ENCODE measurements around the gene FUT8.
"Not testable (repeated sequence)": the region's sequence is repeated elsewhere in the genome, so short reads cannot be mapped to it uniquely, and the experiment has no call there.

The FUT8 gene

DNA sequence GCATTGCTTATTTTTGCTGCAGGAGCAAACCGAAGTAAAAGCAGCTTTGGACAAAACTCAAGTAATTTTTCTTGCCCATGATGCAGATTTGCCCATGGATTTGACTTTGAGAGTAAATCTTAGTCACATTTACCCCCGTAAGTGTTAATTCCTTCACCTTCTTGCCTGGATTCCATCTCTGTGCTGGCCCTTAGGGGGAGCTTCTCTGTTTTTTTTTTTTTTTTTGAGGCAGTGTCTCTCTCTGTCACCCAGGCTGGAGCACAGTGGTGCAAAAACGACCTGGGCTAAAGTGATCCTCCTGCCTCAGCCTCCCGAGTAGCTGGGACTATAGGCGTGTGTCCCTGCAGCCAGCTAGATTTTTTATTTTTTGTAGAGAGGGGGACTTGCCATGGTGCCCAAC is 210.2 kb downstream of the FUT8 start:
- DNase-seq (ENCODE audit: low read depth in 2 of 2) = no peak

DNA sequence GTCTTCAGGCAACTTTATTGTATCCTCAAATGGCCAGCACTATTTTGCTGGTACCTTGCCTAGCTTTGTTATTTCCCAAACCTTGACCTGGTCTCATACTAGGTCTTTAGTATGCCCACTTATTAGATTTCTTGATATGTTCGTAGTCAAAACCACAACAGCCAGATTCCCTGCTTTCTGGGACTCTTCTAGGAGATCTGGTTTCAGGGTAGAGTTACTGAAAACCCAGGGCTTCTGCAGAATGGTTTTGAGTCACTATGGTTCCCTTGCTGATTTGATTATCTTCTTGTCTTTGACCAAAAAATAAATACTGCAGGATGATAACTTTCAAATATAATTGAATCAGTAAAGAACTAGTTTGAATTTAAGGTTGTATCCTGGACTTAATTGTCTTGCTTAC is 211.2 kb downstream of the FUT8 start:
- no peak for DNase-seq (ENCODE audit: low read depth in 2 of 2)

DNA sequence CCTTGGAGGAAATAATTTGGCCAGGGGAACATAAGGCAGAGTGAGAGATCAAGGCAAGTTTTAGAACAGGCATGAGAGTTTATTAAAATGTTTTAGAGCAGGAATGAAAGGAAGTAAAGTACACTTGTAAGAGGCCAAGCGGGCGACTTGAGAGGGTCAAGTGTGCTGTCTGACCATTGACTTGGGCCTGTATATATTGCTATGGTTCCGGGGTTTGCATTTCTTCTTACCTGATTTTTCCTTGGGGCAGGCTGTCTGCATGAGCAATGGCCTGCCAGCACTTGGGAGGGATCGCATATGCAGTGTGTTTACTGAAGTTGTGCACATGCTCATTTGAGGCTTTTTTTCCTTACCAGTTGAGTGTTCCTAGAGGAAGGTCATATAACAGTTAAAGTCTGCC is 214.8 kb downstream of the FUT8 start:
- DNase-seq (ENCODE audit: low read depth in 2 of 2) = no peak

DNA sequence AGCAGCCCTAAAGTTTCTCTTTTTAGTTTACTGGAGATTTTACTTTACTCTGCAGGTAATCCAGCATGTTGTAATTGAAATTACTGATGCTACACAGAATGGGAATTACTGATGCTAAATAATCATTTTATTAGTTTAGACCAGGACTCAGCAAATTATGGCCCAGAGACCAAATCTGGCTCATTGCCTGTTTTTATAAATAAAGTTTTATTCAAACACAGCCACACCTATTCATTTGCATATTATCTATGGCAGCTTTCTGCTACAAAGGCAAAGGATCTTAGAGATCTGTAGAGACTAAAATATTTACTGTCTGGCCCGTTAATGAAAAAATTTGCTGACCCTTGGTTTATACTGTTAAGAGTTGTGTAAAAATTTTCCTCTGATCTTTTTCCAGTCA is 216.1 kb downstream of the FUT8 start:
- no peak for DNase-seq (ENCODE audit: low read depth in 2 of 2)

DNA sequence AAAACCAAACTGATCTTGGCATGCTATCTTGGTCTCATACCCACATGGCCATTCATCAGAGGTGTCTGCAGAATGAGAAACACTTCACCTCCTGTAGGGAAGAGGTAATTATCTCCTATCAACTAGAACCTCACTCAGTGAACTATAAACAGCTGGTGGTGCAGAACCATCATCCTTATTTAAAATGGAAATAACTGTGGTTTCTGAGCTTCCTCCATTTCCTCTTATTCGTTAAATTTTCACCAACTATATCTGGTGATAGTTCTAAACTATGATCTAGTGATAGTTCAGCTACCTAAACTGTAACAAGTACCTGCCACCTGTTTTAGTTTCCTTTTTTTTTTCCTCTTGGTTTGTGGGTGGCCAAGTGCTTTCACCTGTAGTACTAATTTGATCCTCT is 218.5 kb downstream of the FUT8 start:
- DNase-seq (ENCODE audit: low read depth in 2 of 2) = no peak

DNA sequence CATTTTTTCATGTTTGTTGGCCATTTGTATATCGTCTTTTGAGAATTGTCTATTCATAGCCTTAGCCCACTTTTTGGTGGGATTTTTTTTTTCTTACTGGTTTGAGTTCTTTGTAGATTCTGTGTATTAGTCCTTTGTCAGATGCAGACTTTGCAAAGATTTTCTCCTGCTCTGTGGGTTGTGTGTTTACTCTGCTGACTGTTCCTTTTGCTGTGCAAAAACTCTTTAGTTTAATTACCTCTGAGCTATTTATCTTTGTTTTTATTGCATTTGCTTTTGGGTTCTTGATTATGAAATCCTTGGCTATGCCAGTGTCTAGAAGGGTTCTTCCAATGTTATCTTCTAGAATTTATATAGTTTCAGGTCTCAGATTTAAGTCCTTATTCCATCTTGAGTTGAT is 220.0 kb downstream of the FUT8 start:
- no peak for DNase-seq (ENCODE audit: low read depth in 2 of 2)

DNA sequence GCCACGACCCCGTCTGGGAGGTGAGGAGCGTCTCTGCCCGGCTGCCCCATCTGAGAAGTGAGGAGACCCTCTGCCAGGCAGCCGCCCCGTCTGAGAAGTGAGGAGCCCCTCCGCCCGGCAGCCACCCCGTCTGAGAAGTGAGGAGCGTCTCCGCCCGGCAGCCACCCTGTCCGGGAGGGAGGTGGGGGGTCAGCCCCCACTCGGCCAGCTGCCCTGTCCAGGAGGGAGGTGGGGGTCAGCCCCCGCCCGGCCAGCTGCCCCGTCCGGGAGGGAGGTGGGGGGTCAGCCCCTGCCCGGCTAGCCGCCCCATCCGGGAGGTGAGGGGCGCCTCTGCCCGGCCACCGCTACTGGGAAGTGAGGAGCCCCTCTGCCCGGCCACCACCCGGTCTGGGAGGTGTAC is 221.1 kb downstream of the FUT8 start:
- not testable (repeated sequence) for DNase-seq (ENCODE audit: low read depth in 2 of 2)

DNA sequence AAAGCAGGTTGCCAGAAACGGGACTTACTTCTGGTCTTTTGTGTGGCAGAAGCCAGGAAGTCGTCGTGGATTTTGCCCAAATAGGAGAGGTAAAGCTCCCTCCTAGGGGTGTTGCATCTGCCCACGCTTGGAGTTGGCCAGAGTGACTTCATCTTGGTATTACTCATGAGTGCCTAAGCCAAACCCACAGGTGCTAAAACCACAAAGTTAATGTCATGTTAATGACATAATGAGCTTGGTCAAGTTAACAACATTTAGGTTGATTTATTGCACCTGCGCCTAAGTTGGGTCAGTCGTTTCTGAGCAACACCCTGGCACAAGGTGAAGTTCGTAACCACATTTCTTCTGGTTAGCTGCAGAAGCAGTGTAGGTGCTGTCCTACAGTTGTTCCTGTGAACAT is 225.2 kb downstream of the FUT8 start:
- DNase-seq (ENCODE audit: low read depth in 2 of 2) = no peak

DNA sequence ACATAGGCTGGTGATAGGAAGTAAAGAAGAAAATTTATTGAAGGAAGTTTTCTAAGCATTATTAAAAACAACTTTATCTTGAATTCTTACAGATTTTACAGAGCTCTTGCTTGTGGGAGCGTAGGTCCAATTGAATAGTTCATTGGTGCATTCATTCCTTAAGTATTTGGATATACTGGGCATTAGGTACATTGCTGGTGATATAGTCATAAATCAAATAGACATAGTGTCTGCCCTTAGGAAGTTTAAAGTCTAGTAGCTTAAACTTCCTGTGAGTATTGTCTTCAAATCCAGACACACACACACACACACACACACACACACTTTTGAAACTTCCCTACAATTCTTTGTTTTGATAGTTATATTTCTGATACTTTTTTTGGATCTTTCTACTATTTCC is 226.7 kb downstream of the FUT8 start:
- DNase-seq (ENCODE audit: low read depth in 2 of 2) = no peak

DNA sequence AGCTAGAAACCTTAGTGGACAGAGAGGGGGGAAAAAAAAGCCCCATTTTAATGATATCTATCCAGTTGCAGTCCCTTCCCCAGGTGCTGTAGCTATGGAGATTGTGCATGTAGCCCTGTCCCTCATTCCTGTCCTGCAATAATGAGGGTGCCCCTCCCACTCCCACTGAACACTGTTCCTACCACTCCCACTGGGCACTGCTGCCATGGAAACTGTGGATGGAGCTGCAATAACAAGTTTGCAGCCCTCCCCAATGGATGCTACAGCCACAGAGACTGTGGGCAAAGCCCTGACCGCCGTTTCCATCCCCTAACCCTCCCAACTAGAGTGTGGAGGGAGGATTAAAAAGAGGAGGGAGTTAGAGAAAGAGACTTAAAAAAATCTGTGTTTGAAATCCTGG is 238.3 kb downstream of the FUT8 start:
- DNase-seq (ENCODE audit: low read depth in 2 of 2) = no peak

DNA sequence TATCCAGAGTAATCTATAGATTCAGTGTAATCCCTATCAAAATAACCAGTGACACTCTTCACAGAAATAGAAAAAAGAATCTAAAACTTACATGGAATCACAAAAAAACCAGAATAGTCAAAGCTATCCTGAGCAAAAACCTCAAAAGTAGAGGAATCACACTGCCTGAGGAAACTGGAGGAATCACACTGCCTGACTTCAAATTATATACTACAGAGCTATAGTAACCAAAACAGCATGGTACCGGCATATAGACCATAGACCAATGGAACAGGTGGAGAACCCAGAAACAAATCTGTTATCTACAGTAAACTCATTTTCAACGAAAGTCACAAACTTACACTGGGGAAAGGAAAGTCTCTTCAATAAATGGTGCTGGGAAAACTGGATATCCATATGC is 244.0 kb downstream of the FUT8 start:
- DNase-seq (ENCODE audit: low read depth in 2 of 2) = no peak

DNA sequence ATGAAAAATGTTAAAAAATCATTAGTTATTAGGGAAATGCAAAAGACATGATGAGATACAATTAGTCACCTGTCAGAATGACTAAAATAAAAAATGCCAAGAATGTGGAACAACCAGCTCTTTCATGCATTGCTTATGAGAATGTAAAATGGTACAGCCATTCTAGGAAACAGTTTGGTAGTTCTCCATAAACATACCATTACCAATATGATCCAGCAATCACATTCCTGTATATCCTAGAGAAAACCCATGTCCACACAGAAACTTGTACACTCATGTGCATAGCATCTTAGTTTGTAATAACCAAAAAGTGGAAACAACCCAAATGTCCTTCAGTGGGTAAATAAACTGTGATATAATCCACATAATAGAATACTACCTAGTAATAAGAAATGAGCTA is 245.7 kb downstream of the FUT8 start:
- no peak for DNase-seq (ENCODE audit: low read depth in 2 of 2)

DNA sequence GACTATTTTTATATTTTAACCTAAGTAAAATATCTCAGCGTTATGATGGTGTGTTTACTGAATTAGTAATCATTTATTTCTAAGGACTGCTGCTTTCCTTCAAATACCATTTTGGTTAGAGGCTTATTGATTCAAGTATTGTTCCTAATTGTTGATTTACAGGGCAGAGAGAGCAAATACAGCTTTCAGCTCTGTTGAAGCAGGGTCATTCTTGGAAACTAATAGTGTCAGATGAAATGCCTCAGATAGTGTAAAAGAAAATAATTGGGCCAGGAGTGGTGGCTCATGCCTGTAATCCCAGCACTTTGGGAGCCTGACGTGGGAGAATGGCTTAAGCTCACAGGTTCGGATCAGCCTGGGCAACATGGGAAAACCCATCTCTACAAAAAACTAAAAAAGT is 249.3 kb downstream of the FUT8 start:
- no peak for DNase-seq (ENCODE audit: low read depth in 2 of 2)

DNA sequence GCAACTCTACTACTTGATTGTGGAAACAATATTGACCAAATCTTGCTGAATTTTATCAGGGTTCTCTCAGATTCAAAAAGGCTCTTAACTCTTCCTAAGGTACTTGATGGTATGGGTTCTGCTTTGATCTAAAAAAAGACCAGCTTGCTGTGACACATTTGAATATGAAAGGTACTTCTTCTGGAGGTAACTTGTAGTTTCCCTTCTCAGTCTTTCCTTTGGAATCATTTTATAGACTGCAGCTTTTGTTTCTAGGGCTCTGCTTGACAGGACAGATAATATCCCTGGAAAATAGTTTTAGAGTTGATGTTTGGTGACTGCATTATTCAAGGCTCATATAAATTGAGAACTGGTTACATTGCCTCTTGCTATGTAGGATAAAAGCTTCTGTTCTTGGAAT is 251.9 kb downstream of the FUT8 start:
- DNase-seq (ENCODE audit: low read depth in 2 of 2) = no peak

DNA sequence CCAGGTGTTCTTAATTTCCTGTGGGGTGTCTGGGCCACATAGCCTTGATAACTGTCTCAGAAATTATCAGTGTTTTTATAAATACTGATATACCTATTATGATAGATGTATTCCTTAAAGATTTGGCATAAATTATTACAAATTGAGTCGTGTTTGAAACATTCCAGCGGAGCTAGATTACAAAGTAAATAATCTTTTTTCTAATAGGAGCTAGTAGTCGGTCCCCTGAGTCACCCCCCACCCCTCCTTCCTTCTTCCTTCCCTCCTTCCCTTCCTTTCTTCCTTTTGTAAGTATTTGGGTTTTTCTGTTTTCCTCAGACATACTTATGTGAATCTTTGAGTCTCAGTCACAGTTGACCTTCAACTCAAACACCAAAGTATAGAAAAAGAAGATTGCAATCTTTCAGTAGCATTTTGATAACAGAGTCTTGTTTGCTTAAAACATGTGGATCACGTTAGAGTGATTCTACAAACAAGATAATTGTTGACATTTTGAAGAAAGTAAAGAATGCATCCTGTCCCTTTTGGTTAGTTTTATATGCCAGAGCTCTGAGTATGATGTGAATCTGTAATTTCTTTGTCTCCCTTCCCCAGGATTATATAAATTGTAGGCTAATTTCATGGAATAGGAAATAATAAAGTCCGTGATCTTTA is 264.0 kb downstream of the FUT8 start:
- no peak for DNase-seq (ENCODE audit: low read depth in 2 of 2)

DNA sequence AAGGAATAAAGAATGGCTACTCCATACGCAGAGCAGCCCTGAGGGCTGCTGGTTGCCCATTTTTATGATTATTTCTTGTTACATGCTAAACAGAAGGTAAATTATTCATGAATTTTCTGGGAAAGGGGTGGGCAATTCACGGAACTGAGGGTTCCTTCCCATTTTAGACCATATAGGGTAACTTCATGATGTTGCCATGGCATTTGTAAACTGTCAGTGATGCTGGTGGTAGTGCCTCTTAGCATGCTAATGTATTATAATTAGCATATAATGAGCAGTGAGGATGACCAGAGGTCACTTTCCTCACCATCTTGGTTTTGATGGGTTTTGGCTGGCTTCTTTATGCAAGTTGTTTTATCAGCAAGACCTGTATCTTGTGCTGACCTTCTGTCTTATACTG is 273.0 kb downstream of the FUT8 start:
- DNase-seq (ENCODE audit: low read depth in 2 of 2) = no peak

DNA sequence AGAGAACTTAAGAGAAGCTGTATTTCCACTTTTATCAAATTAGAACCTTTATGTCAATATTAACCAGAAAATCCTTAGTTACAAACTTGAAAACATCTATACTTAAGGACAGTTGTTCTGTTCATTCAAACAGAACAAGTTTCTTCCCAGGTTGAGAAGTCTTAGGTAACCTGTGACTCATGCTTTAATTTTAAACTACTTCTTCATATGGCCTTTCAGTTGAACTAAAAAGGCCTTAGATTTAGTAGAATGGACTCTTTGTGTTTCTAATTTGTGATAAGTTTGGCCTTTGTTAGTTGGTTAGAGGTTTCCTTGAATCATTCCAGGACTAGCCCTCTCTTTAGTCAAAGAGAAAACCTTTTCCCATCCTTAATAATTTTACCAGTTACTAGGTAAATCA is 274.2 kb downstream of the FUT8 start:
- DNase-seq (ENCODE audit: low read depth in 2 of 2) = no peak

DNA sequence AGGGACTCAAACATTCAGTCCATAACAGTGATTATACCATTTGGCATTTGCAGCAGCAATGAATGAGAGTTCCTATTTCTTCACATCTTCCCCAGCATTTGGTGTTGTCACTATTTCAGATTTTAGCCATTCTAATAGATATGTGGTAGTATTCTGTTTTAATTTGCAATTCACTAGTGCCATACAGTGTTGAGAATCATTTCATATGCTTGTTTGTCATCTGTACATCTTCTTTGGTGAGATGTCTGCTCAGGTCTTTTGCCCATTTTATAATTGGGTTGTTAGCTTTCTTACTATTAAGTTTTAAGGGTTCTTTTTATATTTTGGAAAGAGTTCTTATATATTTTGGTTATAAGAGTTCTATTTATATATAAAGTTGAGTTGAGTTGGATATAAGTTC is 276.5 kb downstream of the FUT8 start:
- no peak for DNase-seq (ENCODE audit: low read depth in 2 of 2)

DNA sequence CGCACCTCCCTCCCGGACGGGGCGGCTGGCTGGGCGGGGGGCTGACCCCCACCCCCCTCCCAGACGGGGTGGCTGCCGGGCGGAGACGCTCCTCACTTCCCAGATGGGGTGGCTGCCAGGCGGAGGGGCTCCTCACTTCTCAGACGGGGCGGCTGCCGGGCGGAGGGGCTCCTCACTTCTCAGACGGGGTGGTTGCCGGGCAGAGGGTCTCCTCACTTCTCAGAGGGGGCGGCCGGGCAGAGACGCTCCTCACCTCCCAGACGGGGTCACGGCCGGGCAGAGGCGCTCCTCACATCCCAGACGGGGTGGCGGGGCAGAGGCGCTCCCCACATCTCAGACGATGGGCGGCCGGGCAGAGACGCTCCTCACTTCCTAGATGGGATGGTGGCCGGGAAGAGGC is 280.0 kb downstream of the FUT8 start:
- DNase-seq (ENCODE audit: low read depth in 2 of 2) = not testable (repeated sequence)

DNA sequence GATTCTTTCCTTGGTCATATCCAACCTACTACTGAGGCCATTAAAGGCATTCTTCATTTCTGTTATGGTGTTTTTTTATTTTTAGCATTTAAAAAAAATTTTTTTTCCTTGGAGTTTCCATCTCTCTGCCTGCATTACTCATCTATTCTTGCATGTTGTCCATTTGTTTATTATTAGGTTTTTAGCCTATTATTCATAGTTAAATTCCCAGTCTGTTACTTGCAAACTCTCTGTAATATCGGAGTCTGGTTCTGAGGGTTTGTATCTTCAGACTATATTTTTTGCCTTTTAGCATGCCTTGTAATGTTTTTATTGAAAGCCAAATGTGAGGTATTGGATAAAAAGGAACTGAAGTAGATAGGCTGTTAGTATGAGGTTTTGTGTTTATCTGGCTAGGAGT is 284.3 kb downstream of the FUT8 start:
- DNase-seq (ENCODE audit: low read depth in 2 of 2) = no peak

DNA sequence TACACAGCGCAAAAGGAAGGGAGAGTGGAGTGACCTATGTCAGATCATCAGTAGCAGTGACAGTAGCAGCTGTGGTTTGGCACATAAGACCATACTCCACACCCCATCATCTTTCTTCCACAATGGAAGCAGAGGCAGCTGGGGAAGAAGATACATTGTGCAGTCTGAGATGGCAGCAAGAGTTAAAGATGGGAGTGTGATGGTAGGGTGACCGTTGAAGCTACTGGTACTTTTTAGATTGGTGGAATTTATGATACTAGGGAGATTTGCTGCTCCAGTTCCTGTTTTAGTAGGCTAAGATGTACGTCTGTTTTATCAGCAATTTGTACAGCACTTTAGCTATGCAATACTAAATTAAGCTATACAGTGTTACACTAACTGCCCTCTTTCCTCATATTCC is 291.0 kb downstream of the FUT8 start:
- DNase-seq (ENCODE audit: low read depth in 2 of 2) = no peak

DNA sequence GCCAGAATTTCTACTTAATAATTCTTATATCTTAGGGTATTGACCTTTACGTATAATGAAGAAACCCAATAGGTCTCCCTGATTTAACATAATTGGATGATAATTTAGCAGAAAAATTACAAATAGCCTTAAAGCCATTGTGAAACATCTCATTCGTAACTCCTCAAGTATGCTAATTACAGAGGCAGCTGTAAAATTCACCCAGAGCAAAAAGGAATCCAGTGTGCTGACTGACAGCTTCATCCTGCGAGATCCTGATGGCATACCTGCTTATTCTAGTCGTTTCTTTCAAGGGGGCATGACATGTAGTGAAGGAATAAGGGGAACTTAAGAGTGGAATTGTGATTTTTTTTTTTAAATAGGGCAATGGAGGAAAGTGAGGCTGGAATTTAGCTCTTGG is 291.5 kb downstream of the FUT8 start:
- no peak for DNase-seq (ENCODE audit: low read depth in 2 of 2)

DNA sequence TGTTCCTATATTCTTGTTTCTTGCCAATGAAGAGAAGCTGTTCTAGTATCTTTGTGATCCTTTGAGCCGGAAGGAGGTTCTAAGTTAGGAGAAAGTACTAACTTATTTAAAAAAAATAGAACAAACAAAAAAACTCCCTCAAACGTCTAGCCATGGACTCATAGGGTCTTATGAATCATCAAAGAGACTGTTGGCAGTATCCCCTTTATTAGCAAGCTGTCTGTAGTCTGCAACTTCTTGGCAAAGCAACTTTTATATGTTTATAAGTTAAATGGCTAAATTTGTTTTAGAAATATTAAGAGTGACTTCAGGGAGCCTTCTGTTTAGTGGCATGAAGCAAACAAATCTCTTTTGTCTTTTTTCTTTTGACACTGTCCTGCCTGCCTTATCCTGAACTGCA is 291.9 kb downstream of the FUT8 start:
- DNase-seq (ENCODE audit: low read depth in 2 of 2) = no peak

DNA sequence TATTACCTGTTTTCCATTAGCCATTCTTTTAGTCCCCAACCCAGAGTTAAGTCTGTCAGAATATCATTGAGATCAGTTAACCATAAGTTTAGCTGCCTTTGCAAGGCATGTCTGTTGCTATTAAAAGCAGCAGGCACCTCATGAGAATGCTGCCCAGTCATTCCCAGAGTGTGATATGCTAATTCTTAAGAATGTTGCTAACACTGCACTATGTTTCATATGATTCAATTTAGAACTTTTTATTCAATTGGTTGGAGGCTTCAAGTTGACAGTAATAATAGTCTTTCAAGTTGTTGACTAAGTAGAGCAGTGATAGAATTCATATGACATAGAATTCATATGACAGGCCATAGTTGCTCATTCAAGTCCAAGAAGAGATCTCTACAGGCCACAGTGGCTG is 292.3 kb downstream of the FUT8 start:
- no peak for DNase-seq (ENCODE audit: low read depth in 2 of 2)

DNA sequence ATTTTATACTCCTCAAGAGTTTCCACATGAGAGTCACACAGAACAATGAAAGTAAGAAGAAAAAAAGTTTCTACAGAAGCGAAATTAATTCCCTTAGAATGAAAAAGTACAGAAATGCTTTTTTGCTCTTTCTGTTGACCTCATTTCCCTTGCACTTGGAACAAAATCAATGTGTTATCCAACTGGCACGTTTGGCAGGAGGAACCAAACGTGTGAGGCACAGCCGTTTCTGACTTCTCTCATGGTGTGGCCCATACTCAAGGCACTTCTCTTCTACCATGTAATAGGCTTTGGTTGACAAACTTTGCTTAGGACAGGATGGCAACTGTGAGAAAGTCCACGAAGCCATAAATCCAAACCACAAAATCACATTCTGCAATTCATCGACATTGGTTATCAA is 297.0 kb downstream of the FUT8 start:
- DNase-seq (ENCODE audit: low read depth in 2 of 2) = no peak

Measured in stimulated activated CD4-positive, alpha-beta T cell treated with anti-CD3 and anti-CD28 coated beads, Interleukin-1b, Interleukin-23, amount 100 ng/mL, for 1 hour (primary cell).